HG03108 (cell line): ENCODE results near the gene TRABD2A.
"Not testable (repeated sequence)": the region's sequence is repeated elsewhere in the genome, so short reads cannot be mapped to it uniquely, and the experiment has no call there.

Experiments used
- ATAC-seq: cut with Tn5 transposase; IDR thresholded peaks from one replicate; pipeline ENCODE4 v1.9.1; 2021; ENCODE audit warnings: moderate library complexity; ENCODE audit not compliant: unreplicated experiment

Gene TRABD2A

GRCh38 chr2:84882414-84882738 lies 1.5 kb upstream of the TRABD2A start:
- ATAC-seq = no peak

GRCh38 chr2:84881581-84882413 lies 913 bp upstream of the TRABD2A start:
- ATAC-seq = peak; percentile 68

- no peak for ATAC-seq
Observed at GRCh38 chr2:84880395-84880644, 564 bp downstream of the TRABD2A start.

- ATAC-seq = peak; percentile 40
Observed at GRCh38 chr2:84879584-84880394, 1.1 kb downstream of the TRABD2A start.

- ATAC-seq = no peak
Observed at GRCh38 chr2:84878896-84879583, 1.8 kb downstream of the TRABD2A start.

- ATAC-seq = no peak
Observed at GRCh38 chr2:84878459-84878858, 2.4 kb downstream of the TRABD2A start.

GRCh38 chr2:84876369-84876768 lies 4.5 kb downstream of the TRABD2A start:
- no peak for ATAC-seq

- not testable (repeated sequence) for ATAC-seq
Observed at GRCh38 chr2:84875619-84876018, 5.3 kb downstream of the TRABD2A start.

GRCh38 chr2:84875213-84875560 lies 5.7 kb downstream of the TRABD2A start:
- no peak for ATAC-seq

- ATAC-seq = no peak
Observed at GRCh38 chr2:84874381-84875212, 6.3 kb downstream of the TRABD2A start.

GRCh38 chr2:84873350-84873749 lies 7.5 kb downstream of the TRABD2A start:
- ATAC-seq = no peak

GRCh38 chr2:84872691-84873090 lies 8.2 kb downstream of the TRABD2A start:
- ATAC-seq = not testable (repeated sequence)

GRCh38 chr2:84870306-84870705 lies 10.6 kb downstream of the TRABD2A start:
- peak; percentile 73 for ATAC-seq

GRCh38 chr2:84868327-84868726 lies 12.6 kb downstream of the TRABD2A start:
- ATAC-seq = not testable (repeated sequence)

GRCh38 chr2:84866122-84866521 lies 14.8 kb downstream of the TRABD2A start:
- no peak for ATAC-seq

GRCh38 chr2:84865181-84865783 lies 15.6 kb downstream of the TRABD2A start:
- no peak for ATAC-seq

GRCh38 chr2:84862006-84862405 lies 18.9 kb downstream of the TRABD2A start:
- no peak for ATAC-seq

GRCh38 chr2:84861539-84861938 lies 19.3 kb downstream of the TRABD2A start:
- no peak for ATAC-seq

GRCh38 chr2:84858937-84859336 lies 21.9 kb downstream of the TRABD2A start:
- ATAC-seq = no peak

GRCh38 chr2:84858123-84858522 lies 22.8 kb downstream of the TRABD2A start:
- no peak for ATAC-seq

- ATAC-seq = no peak
Observed at GRCh38 chr2:84857566-84857965, 23.3 kb downstream of the TRABD2A start.
